DND-41 (cell line): ENCODE data around the gene USP12.

Experiments
- CTCF ChIP-seq: IDR thresholded peaks from 2 replicates; pipeline ENCODE4 v1.5.1; 2012; ENCODE audit warnings: borderline replicate concordance, low read length, moderate library complexity, mild to moderate bottlenecking; ENCODE audit not compliant: poor library complexity, severe bottlenecking; ENCODE audit errors: extremely low read depth
- EZH2 ChIP-seq: IDR thresholded peaks from 3 replicates; pipeline ENCODE4 v1.6.1; 2012; ENCODE audit warnings: borderline replicate concordance, low read depth, mild to moderate bottlenecking, moderate library complexity, low read length, inconsistent platforms; ENCODE audit not compliant: severe bottlenecking

- no peak for TF ChIP-seq CTCF
- no peak for TF ChIP-seq EZH2
Observed at GRCh38 chr13:27034678-27035111, 136.9 kb downstream of the USP12 start.
